IMR-90 (cell line): Measurements from ENCODE around the gene SSBP3. TPM values are rescaled to one million over a fixed set of nuclear protein-coding genes. Genes with fewer than 3 reads are reported as not detected.
A peak's percentile ranks its signal among the peaks of the same experiment; 100 is the strongest.

Experiments
- ATAC-seq: fragments of 200-7000 bp; cut with Tn5 transposase; 2 replicates; pipeline ENCODE4 v1.9.1; 2020; ENCODE audit warnings: low read depth, mild to moderate bottlenecking, moderate library complexity
- BruUV-seq: library from RNA; stranded (reverse); fragments of 400-500 nt; replicated peaks from 2 replicates; lab custom pipeline; 2021; lab: Mats Ljungman, UMichigan
- CTCF ChIA-PET: fragments of 300-600 bp; formaldehyde crosslinking; extraction: SDS; loops from one replicate; lab custom pipeline; 2021; ENCODE audit warnings: antibody characterized with exemption; lab: Yijun Ruan, JAX
- POLR2A ChIA-PET: fragments of 300-600 bp; sonication (Branson Sonifier 250); formaldehyde crosslinking; loops from one replicate; lab custom pipeline; 2022; ENCODE audit warnings: antibody characterized with exemption; ENCODE audit not compliant: unreplicated experiment; lab: Charles Lee
- DNase-seq: peaks from one replicate; pipeline ENCODE4 v3.0.0; 2013
- H2AFZ ChIP-seq: replicated peaks from 2 replicates; pipeline ENCODE3; 2013; ENCODE audit warnings: low read length, mild to moderate bottlenecking; ENCODE audit not compliant: poor library complexity
- H2AK5ac ChIP-seq: 2 replicates; pipeline ENCODE4 v1.6.1; 2013; ENCODE audit warnings: low read depth, low read length, inconsistent platforms
- H2AK9ac ChIP-seq: replicated peaks from 2 replicates; pipeline ENCODE3; 2013; ENCODE audit warnings: mild to moderate bottlenecking, low read depth, low read length, moderate library complexity; ENCODE audit not compliant: poor library complexity
- H2BK120ac ChIP-seq: 2 replicates; pipeline ENCODE4 v1.6.1; 2013; ENCODE audit warnings: low read depth, low read length, inconsistent platforms
- H2BK15ac ChIP-seq: 3 replicates; pipeline ENCODE4 v1.6.1; 2013; ENCODE audit warnings: low read depth, low read length, inconsistent platforms
- H2BK20ac ChIP-seq: 2 replicates; pipeline ENCODE4 v1.6.1; 2013; ENCODE audit warnings: low read depth, mild to moderate bottlenecking, inconsistent platforms, low read length, moderate library complexity
- H2BK5ac ChIP-seq: 2 replicates; pipeline ENCODE4 v1.6.1; 2013; ENCODE audit warnings: mild to moderate bottlenecking, low read depth, low read length, inconsistent platforms; ENCODE audit not compliant: poor library complexity, severe bottlenecking
- H3K14ac ChIP-seq: replicated peaks from 2 replicates; pipeline ENCODE4 v1.6.1; 2013; ENCODE audit warnings: low read depth, low read length, inconsistent platforms
- H3K18ac ChIP-seq: 2 replicates; pipeline ENCODE4 v1.6.1; 2013; ENCODE audit warnings: low read depth, low read length, control low read depth
- H3K23ac ChIP-seq: 2 replicates; pipeline ENCODE4 v1.6.1; 2013; ENCODE audit warnings: low read depth, low read length, inconsistent platforms
- H3K27ac ChIP-seq: 2 replicates; pipeline ENCODE4 v1.5.1; 2013; ENCODE audit warnings: mild to moderate bottlenecking, control low read depth, low read length; ENCODE audit not compliant: insufficient read depth
- H3K27me3 ChIP-seq: 2 replicates; pipeline ENCODE4 v1.6.1; 2013; ENCODE audit warnings: low read length; ENCODE audit not compliant: control insufficient read depth, insufficient read depth
- H3K36me3 ChIP-seq: 2 replicates; pipeline ENCODE4 v1.6.1; 2013; ENCODE audit warnings: low read length, mixed read lengths; ENCODE audit not compliant: control insufficient read depth, insufficient read depth
- H3K4ac ChIP-seq: 2 replicates; pipeline ENCODE4 v1.6.1; 2013; ENCODE audit warnings: low read depth, low read length, inconsistent platforms
- H3K4me1 ChIP-seq: 2 replicates; pipeline ENCODE4 v1.6.1; 2013; ENCODE audit warnings: low read length, mixed read lengths; ENCODE audit not compliant: control insufficient read depth, insufficient read depth
- H3K4me2 ChIP-seq: 2 replicates; pipeline ENCODE4 v1.6.1; 2013; ENCODE audit warnings: low read depth, mild to moderate bottlenecking, control low read depth, low read length, moderate library complexity
- H3K4me3 ChIP-seq: 2 replicates; pipeline ENCODE4 v1.5.1; 2013; ENCODE audit warnings: low read depth, mild to moderate bottlenecking, control low read depth, low read length, moderate library complexity; ENCODE audit not compliant: insufficient read depth
- H3K56ac ChIP-seq: 2 replicates; pipeline ENCODE4 v1.6.1; 2013; ENCODE audit warnings: low read length, inconsistent platforms; ENCODE audit not compliant: insufficient read depth; ENCODE audit errors: extremely low read depth
- H3K79me1 ChIP-seq, 2 experiments: 2 replicates each; pipeline ENCODE4 v1.6.1; 2013; ENCODE audit warnings: low read length in 2 of 2, inconsistent platforms in 1 of 2, low read depth in 1 of 2
- H3K9ac ChIP-seq: 2 replicates; pipeline ENCODE4 v1.6.1; 2013; ENCODE audit warnings: low read depth, low read length, control low read depth
- H3K9me1 ChIP-seq: 2 replicates; pipeline ENCODE4 v1.6.1; 2013; ENCODE audit warnings: low read length, inconsistent platforms; ENCODE audit not compliant: insufficient read depth
- H3K9me3 ChIP-seq: 2 replicates; pipeline ENCODE4 v1.6.1; 2013; ENCODE audit warnings: low read length; ENCODE audit not compliant: control insufficient read depth, insufficient read depth
- H4K20me1 ChIP-seq: 2 replicates; pipeline ENCODE4 v1.6.1; 2013; ENCODE audit warnings: low read length, inconsistent platforms; ENCODE audit not compliant: insufficient read depth
- H4K5ac ChIP-seq: 2 replicates; pipeline ENCODE4 v1.6.1; 2013; ENCODE audit warnings: mild to moderate bottlenecking, low read depth, low read length, control low read depth
- H4K8ac ChIP-seq, 2 experiments: 2 replicates each; pipeline ENCODE4 v1.6.1; 2013; ENCODE audit warnings: low read depth in 2 of 2, low read length in 2 of 2, control low read depth in 1 of 2, inconsistent platforms in 1 of 2
- H4K91ac ChIP-seq: 2 replicates; pipeline ENCODE4 v1.6.1; 2013; ENCODE audit warnings: low read depth, low read length, inconsistent platforms; ENCODE audit not compliant: insufficient read depth
- BHLHE40 ChIP-seq: fragments of 150-350 bp; IDR thresholded peaks from 2 replicates; pipeline ENCODE4 v1.6.1; 2016; ENCODE audit warnings: mild to moderate bottlenecking, low read depth, low read length
- CEBPB ChIP-seq: IDR thresholded peaks from 2 replicates; pipeline ENCODE4 v1.6.1; 2012; ENCODE audit warnings: low read depth, low read length, improper control_type of control experiment
- CHD1 ChIP-seq: IDR thresholded peaks from 2 replicates; pipeline ENCODE4 v1.6.1; 2012; ENCODE audit warnings: low read depth, low read length, improper control_type of control experiment
- CTCF ChIP-seq: conservative IDR thresholded peaks from 2 replicates; pipeline ENCODE4 v1.5.1; 2012; ENCODE audit warnings: mild to moderate bottlenecking, low read depth, low read length, improper control_type of control experiment
- ELK1 ChIP-seq: fragments of 150-350 bp; IDR thresholded peaks from 2 replicates; pipeline ENCODE4 v1.6.1; 2016; ENCODE audit warnings: low read depth, mild to moderate bottlenecking, low read length, moderate library complexity, borderline replicate concordance
- FOS ChIP-seq: fragments of 150-350 bp; IDR thresholded peaks from 2 replicates; pipeline ENCODE4 v1.6.1; 2016; ENCODE audit warnings: low read depth, low read length
- MAFK ChIP-seq: IDR thresholded peaks from 2 replicates; pipeline ENCODE4 v1.6.1; 2012; ENCODE audit warnings: low read depth, low read length, improper control_type of control experiment
- MAZ ChIP-seq: IDR thresholded peaks from 2 replicates; pipeline ENCODE4 v1.6.1; 2012; ENCODE audit warnings: low read depth, mild to moderate bottlenecking, low read length, improper control_type of control experiment, moderate library complexity, borderline replicate concordance
- MXI1 ChIP-seq: IDR thresholded peaks from 2 replicates; pipeline ENCODE4 v1.6.1; 2012; ENCODE audit warnings: low read depth, mild to moderate bottlenecking, low read length, moderate library complexity, borderline replicate concordance
- NFE2L2 ChIP-seq: fragments of 150-350 bp; IDR thresholded peaks from 2 replicates; pipeline ENCODE4 v1.6.1; 2016; ENCODE audit warnings: low read depth, mild to moderate bottlenecking, low read length
- POLR2A ChIP-seq: IDR thresholded peaks from 2 replicates; pipeline ENCODE4 v1.6.1; 2012; ENCODE audit warnings: mild to moderate bottlenecking, low read depth, low read length
- RAD21 ChIP-seq: IDR thresholded peaks from 2 replicates; pipeline ENCODE4 v1.6.1; 2012; ENCODE audit warnings: low read length, improper control_type of control experiment
- RCOR1 ChIP-seq: IDR thresholded peaks from 2 replicates; pipeline ENCODE4 v1.6.1; 2012; ENCODE audit warnings: mild to moderate bottlenecking, low read length, improper control_type of control experiment; ENCODE audit not compliant: insufficient replicate concordance
- RFX5 ChIP-seq: IDR thresholded peaks from 2 replicates; pipeline ENCODE4 v1.8.0; 2012; ENCODE audit warnings: low read depth, mild to moderate bottlenecking, low read length, moderate library complexity
- SMC3 ChIP-seq: fragments of 150-350 bp; IDR thresholded peaks from 2 replicates; pipeline ENCODE4 v1.6.1; 2016; ENCODE audit warnings: low read depth, mild to moderate bottlenecking, antibody characterized with exemption, low read length, moderate library complexity
- USF2 ChIP-seq: fragments of 150-350 bp; IDR thresholded peaks from 2 replicates; pipeline ENCODE4 v1.6.1; 2017; ENCODE audit warnings: mild to moderate bottlenecking, antibody characterized with exemption, low read length, low read depth
- WGBS, 2 experiments: methylation state at CpG; one replicate each; pipeline versions ENCODE4 v1.1.5 to v1.1.7; 2013; ENCODE audit warnings: missing lambda C conversion rate in 2 of 2; ENCODE audit not compliant: insufficient read length in 1 of 2; ENCODE audit errors: extremely low coverage in 2 of 2; 5-methylcytosine and 5-hydroxymethylcytosine counted together
- dilution Hi-C: fragments of 300-500 bp; cut with HindIII; formaldehyde crosslinking; loops from one replicate; pipeline ENCODE4 v1.14.3; 2018; ENCODE audit warnings: low sequenced_read_pairs; ENCODE audit not compliant: unreplicated experiment
- in situ Hi-C: fragments of 300-500 bp; cut with MboI; formaldehyde crosslinking; loops from 3 replicates; pipeline ENCODE4 v1.14.3; 2019; ENCODE audit warnings: low sequenced_read_pairs, inconsistent platforms, mixed read lengths
- intact Hi-C: fragments of 100-400 bp; cut with micrococcal nuclease; formaldehyde crosslinking; loops from 2 replicates; pipeline ENCODE4 v1.10.0; 2022
- polyA plus RNA-seq, 3 experiments: library from polyadenylated mRNA; depleted of rRNA; stranded (reverse); fragments of >200 nt; gene quantifications; 2 replicates each; pipeline ENCODE4 v1.2.3, GENCODE V29; 2012; ENCODE audit warnings: low replicate concordance in 1 of 3
- total RNA-seq: library from RNA; depleted of rRNA; stranded (reverse); fragments of >200 nt; gene quantifications from 2 replicates; pipeline ENCODE4 v1.2.3, GENCODE V29; 2012

The SSBP3 gene
- total and polyA plus RNA-seq, 2 of the 4 experiments (the other 2 are of a cell fraction), result 10.9 to 39.6 TPM

- dilution Hi-C loops (no loop called here), in situ Hi-C loops (no loop called here), intact Hi-C loops (no loop called here)
- no CpG with 5 or more reads among the region's 4 CpGs for WGBS, 2 experiments
- Histone ChIP-seq H2BK5ac (no peak overlapping the region), H3K4me2 (no peak overlapping the region), H3K14ac (peak overlapping the region; percentile 65), H2BK120ac (peak overlapping the region; percentile 53), H3K27ac (no peak overlapping the region), H3K27me3 (peaks cover 20% of the 10 kb centered on the region), H3K4me3 (no peak overlapping the region), H3K18ac (0 out of 2 replicates have a peak overlapping the region, but pooled peaks have one; percentile 58), H4K8ac (peak overlapping the region; percentile 68 to 85), H2AFZ (peak overlapping the region; percentile 83), H2BK15ac (peak overlapping the region; percentile 31; the same call in 1 of the 3 replicates), H3K79me1 (no peaks in the 10 kb centered on the region), H2BK20ac (peak overlapping the region; percentile 30; the same call in 1 of the 2 replicates), H2AK9ac (no peak overlapping the region), H4K91ac (peak overlapping the region; percentile 13), H3K36me3 (no peaks in the 10 kb centered on the region), H3K56ac (no peak overlapping the region), H3K9ac (no peak overlapping the region), H3K4ac (peak overlapping the region; percentile 57), H4K20me1 (no peaks in the 10 kb centered on the region), H3K9me3 (no peaks in the 10 kb centered on the region), H4K5ac (peak overlapping the region; percentile 70; the same call in 1 of the 2 replicates), H3K23ac (peak overlapping the region; percentile 14; the same call in 1 of the 2 replicates), H3K9me1 (peaks cover 6% of the 10 kb centered on the region), H3K4me1 (peaks cover 2% of the 10 kb centered on the region), H2AK5ac (peak overlapping the region; percentile 7; the same call in 1 of the 2 replicates)
- POLR2A ChIA-PET, result no interaction called here
- CTCF ChIA-PET, result no interaction called here
- TF ChIP-seq USF2 (no peak), RAD21 (no peak), RFX5 (no peak), RCOR1 (no peak), CHD1 (no peak), FOS (no peak), SMC3 (no peak), CTCF (no peak), NFE2L2 (no peak), MAZ (no peak), MXI1 (no peak), MAFK (no peak), POLR2A (no peak), BHLHE40 (no peak), ELK1 (no peak), CEBPB (no peak)
- BruUV-seq, result no TSS peak
- ATAC-seq (no peak), DNase-seq (no peak)
Observed at GRCh38 chr1:54413732-54414131, 7.5 kb upstream of the SSBP3 start.
